ENCODE measurements around the gene ANXA8.

DNA sequence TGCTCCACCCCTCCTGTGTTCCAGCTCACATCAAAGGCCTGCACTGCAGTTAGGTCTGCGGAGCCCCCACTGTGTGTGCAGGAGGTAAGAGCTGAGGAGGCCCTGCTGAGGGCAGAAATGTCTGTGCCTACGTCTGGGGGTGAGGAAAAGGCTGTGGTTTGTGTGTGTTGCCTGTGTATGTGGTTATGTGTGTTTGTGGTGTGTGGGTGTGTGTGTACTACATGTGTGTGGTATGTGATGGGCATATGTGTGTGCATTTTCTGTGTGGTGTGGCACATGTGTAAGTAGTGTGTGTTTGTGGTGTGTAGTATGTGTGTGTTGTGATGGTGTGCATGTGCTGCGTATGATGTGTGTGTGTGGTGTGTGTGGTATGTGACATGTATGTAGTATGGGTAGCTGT, 36.2 kb downstream of the ANXA8 start:
- TF ChIP-seq POLR2AphosphoS5 (IDR thresholded peaks at IDR 0.05) (no peak), MXI1 (conservative IDR thresholded peaks at IDR 0.05; ENCODE audit: poor library complexity, severe bottlenecking) (no peak), REST (IDR thresholded peaks at IDR 0.05; ENCODE audit: borderline replicate concordance) (no peak), EZH2 (IDR thresholded peaks at IDR 0.05; ENCODE audit: borderline replicate concordance, insufficient read depth, low read length, poor library complexity, severe bottlenecking) (no peak), EP300 (conservative IDR thresholded peaks at IDR 0.05; ENCODE audit: poor library complexity, severe bottlenecking) (no peak), RAD21 (conservative IDR thresholded peaks at IDR 0.05) (no peak)
- TF ChIP-seq, protein P1, sequence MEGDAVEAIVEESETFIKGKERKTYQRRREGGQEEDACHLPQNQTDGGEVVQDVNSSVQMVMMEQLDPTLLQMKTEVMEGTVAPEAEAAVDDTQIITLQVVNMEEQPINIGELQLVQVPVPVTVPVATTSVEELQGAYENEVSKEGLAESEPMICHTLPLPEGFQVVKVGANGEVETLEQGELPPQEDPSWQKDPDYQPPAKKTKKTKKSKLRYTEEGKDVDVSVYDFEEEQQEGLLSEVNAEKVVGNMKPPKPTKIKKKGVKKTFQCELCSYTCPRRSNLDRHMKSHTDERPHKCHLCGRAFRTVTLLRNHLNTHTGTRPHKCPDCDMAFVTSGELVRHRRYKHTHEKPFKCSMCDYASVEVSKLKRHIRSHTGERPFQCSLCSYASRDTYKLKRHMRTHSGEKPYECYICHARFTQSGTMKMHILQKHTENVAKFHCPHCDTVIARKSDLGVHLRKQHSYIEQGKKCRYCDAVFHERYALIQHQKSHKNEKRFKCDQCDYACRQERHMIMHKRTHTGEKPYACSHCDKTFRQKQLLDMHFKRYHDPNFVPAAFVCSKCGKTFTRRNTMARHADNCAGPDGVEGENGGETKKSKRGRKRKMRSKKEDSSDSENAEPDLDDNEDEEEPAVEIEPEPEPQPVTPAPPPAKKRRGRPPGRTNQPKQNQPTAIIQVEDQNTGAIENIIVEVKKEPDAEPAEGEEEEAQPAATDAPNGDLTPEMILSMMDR (IDR thresholded peaks at IDR 0.05; ENCODE audit: poor library complexity, severe bottlenecking): no peak

Measured in neural cell (in vitro differentiated cells).